NCI-H526 treated with DMSO at 0.1 percent for 48 hours (cell line): ENCODE data around the gene SON.
"Not testable (repeated sequence)": the region's sequence is repeated elsewhere in the genome, so short reads cannot be mapped to it uniquely, and the experiment has no call there.

Source experiments
- DNase-seq: peaks from one replicate; lab custom pipeline; 2025; lab: John Stamatoyannopoulos, UW

Gene SON

DNA sequence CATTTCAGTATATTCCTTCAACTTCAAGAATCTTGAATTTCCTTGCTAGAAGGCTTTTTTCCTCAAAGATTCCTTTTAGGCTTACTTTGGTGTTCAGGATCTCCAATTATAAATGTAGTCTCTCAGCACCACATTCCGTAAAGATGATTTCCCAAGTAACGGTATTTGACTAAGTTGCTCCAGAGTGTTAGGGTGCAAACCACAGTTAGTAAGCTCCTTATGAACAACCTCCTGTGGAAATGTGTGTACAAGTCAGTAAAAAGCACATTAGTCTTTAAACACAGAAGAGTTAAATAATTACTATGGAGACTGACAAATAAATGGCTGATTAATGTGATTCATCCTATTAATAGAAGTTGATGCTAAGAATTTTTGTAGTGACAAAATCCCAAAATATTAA is 35.4 kb downstream of the SON start:
- no peak for DNase-seq

DNA sequence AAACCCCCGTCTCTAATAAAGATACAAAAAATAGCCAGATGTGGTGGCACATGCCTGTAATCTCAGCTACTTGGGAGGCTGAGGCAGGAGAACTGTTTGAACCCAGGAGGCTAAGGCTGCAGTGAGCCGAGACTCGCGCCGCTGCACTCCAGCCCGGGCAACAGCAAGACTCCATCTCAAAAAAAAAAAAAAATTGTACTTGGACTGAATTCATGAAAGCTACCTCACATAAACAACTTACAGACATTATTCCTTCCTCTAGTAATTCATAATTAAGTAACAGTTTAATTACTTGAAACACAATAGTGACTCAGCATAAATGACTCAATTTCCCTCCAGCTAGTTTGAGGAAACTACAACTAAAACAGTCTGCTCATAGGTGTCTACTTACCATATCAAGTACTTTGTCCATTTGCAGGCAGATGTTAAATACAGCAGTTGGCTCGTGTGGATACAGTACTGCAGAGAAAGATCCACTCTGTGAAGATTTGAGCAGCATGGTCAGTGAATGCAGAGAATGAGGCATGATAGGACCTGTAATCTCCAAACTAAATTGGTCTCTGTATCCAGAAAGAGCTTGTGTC is 36.2 kb downstream of the SON start:
- no peak for DNase-seq

DNA sequence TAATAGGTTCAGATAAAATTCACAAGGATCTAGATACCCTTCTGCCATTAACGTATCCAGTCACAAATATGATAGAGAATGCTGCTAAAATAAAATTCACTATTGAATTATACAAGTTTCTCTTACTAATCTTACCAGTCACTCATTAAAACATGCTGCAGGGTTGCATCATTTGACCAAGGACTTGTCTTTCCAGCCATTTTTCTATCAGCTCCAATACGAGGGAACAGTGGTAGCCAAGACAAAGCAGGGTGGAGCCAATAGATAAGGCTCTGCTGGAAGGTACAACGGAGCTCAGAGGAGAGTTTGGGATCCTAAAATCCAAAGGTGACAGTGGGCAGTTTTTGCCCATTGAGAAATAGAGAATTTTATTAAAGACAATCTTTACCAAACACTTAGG is 41.6 kb downstream of the SON start:
- no peak for DNase-seq

DNA sequence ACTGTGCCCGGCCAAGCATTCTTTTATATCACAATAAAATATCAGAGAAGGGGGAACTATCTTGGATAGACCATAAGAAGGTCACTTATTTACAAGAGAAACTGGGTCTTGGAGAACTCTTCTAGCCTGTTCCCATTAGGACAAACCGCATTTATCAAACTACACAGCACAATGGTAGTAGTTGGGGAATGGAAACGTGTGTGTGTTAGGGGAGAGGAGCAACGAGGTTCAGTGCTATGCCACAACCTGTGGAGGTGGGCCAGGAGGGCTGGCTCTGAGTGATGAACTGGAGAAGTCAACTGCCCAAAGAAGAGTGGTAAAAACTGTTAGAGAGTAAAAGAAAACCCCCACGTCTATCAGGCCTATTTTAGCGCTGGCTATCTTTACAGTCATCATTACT is 44.1 kb downstream of the SON start:
- no peak for DNase-seq

DNA sequence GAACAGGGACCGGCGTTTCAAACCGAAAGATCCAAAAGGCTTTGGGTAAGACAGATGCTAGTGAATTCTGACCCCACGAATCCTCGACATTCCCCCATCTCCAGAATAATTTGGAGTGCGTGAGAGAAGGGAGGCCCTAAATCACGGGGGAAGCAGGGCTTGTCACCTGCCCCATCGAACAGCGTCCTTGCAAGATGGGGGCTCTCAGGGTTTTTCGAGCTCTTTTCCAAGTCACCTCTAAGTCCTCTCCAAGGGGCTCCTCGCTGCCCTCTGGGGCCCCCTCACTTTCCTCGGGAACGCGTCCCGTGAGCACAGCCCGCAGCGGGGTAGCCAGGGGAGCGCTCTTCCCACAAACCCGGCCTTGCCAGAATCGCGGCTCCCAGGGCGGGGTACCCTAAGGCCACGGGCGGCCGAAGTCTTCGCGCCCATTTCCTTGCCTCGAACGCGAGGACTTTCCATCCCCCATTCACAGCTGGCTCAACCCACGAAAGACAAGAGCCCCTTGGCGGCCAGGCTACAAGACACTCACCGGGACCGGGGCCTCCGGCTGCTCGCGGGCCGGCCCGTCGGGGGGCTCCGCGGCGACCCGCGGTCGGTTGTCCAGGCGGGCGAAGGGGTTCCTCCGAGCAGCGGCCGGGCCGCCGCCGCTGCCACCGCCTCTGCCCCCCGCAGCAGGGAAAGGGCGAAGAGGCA is 45.1 kb downstream of the SON start:
- DNase-seq, result no peak

DNA sequence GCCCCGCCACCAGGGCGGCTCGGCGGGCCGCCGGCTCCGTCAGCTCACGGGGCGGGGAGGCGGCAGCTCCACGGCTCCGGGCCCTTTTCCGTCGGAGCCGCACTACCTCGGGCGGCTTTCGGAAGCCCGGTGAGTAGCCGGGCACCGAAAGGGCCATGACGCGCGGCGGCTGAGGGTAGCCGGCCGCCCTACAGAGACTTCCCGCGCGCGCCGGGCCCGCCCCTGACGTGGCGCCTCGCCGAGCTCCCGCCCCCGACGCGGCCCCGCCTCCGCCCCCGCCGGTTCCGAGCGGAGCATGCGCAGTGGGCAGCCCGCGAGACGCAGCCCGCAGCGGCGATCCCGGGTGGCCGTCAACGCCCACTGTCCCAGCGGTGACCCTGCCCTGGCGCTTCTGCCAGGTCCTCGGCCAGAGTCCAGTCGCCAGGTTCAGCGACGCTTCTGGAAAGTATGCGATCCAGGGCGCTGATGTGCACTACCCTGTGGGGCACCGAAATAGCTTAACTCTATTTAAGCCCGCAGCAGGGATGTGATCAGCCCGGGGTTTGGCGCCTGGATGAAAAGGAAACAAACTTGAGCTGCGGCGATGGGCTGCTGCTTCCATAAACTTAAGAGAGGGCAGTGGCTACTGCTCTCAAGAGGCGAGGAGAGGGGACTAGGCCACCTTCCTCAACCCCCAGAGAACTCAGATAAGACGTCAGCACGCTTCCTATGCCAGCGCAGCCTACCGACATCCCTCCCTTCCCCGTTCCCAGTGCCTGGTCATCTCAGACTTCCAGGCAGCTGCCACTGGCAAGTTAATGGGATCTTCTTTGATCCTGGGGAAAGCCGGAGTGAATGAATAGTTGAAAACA is 45.9 kb downstream of the SON start, which contains the start of gene DONSON:
DONSON (minus strand) TSS at position 200 of the 851 bp plus-strand sequence; CDS start at position 157, 43 bp downstream.
- DNase-seq, result peak; percentile 69

DNA sequence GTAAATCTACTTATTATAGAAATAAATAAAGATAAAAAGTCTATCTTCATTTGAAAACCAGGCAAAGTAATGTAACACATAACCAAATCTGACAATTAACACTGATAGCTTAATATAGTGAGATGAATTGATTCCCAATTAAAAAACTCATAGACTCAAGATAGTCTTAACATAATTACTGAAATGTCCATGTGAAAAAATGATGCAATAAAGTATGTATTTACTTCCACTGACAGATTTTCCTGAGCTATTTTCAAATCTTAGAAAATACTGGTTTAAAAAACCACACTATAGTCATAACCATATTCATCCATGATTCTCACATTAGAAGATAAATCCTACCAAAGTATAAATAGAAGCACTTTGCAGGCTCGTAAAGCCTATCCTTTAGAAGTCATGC is 55.2 kb downstream of the SON start:
- DNase-seq, result no peak

DNA sequence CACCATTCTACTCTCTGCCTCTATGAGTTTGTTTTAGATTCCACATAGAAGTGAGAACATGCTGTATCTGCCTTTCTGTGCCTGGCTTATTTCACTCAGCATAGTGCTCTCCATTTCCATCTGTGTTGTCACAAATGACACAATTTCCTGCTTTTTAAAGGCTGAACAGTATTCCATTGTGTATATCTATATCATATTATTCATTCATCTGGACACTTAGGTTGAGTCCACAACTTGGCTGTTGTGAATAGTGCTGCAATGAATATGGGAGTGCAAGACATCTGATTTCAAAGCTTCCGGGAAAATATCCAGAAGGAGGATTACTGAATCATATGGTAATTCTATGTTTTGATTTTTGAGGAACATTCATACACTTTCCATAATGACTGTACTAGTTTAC is 65.7 kb downstream of the SON start:
- DNase-seq, result no peak

DNA sequence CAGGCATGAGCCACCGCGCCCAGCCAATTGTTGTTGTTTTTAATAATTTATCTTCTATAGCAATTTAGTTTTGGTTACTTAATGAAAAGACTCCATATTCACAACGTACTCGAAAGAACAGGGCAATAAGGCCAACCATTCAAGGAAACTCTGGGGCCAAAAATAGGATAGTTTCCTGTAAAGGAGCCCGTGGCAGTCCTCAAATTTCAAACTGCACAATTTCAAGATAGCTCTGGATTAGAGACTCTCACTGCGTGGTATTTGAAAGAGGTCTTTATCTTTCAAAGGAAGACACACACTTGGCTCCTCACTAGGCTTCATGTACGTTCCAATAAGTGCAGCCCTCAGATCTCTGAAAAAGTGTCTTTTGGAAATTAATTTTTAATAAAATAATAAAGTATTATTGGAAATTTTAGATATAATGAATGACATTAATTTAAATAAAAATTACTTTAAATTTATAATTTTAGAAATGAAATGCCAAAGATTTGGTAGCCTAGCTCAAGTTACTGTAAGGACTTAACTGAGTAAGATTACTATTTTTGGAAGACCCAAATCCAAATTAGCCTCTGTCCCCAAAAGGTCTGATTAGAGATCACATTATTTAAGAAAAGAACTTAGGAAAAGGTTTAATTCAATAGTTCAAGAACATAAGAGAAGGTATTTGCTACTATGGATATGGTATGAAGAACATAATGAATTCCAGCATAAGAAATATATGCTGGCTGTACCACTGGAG is 68.3 kb downstream of the SON start:
- no peak for DNase-seq

DNA sequence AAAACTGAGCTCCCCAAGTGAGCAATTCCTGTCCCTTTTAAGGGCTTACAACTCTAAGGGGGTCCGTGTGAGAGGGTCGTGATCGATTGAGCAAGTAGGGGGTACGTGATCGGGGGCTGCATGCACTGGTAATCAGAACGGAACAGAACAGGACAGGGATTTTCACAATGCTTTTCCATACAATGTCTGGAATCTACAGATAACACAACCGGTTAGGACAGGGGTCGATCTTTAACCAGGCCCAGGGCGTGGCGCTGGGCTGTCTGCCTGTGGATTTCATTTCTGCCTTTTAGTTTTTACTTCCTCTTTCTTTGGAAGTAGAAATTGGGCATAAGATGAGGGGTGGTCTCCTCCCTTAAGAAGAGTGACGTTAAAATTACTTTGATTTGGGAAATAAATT is 74.7 kb downstream of the SON start:
- DNase-seq, result not testable (repeated sequence)

DNA sequence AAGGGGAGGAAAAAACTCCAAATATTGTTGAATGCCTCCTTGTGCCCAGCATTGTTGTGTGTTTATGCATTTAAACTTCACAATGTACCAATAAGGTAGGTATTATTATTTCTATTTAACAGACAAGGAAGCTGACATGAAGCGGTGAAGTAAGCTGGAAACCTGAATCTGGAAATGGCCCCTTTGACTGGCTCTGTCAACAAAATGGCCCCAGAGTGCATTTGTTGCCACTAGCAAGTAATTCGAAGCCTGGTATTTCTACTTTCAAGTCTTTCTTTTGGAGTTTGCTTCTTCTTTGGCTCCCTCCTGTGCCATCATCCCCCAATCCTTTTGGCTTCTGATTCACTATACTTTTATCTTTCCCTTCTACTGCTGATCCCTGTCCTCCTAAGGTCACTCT is 75.6 kb downstream of the SON start:
- no peak for DNase-seq

DNA sequence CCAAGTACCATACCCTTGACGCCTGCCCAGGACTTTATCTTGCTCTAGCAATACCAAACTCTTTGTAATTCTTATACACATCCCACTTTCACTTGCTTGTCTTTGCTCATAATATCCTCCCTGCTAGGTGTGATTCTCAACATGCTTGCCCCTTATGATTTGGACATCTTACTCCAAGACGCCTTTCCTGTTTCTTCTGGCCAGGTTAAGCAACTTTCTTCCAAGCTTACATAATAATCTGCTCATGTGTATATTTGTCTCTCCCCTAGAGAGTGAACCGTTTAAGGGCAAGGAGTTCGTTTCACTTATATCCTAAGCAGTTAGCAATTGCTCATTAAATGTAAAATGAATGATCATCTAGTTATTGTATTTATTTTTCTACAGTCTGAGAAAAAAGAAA is 76.9 kb downstream of the SON start:
- DNase-seq, result no peak

DNA sequence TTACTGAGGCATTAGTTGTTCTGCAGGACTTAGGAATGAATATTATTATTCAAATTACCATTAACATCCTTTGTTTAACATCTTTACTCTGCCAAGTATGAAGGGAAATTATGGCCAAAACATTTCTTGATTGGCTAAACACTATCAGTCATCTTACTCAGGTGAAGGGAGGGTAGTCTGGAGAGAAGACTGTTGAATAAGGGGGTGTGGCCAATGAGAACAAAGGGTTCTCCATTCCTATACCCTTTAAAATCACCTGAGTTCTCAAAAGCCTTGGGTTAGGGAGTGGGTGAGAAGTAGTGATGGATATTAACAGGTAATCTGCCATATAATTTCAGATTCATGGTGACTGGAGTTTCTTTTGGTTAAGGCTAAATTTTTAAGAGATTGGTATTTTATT is 79.4 kb downstream of the SON start:
- DNase-seq, result no peak

DNA sequence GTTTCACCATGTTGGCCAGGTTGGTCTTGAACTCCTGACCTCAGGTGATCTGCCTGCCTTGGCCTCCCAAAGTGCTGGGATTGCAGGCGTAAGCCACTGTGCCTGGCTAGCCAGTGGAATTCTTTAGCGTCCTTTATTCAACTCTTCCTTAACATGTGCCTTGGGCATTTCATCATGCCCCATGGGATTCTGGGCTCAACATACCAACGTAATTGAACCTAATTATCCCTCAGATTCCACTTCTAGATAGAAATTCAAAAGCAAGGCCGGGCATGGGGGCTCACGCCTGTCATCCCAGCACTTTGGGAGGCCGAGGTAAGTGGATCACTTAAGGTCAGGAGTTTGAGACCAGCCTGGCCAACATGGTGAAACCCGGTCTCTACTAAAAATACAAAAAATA is 83.3 kb downstream of the SON start:
- not testable (repeated sequence) for DNase-seq
